Panc1 (cell line): ENCODE results near the gene GSTT4.

Experiments used
- CTCF ChIP-seq: fragments of 450-650 bp; IDR thresholded peaks from 2 replicates; pipeline ENCODE4 v1.5.1; 2017; ENCODE audit warnings: mild to moderate bottlenecking
- POLR2AphosphoS5 ChIP-seq: IDR thresholded peaks from 2 replicates; pipeline ENCODE4 v1.6.1; 2012; ENCODE audit warnings: mild to moderate bottlenecking, low read depth, low read length, moderate library complexity
- REST ChIP-seq, 2 experiments: IDR thresholded peaks; 2 replicates each; pipeline ENCODE4 v1.6.1; 2011 to 2012; ENCODE audit warnings: low read depth in 2 of 2, control low read depth in 1 of 2, low read length in 1 of 2, mild to moderate bottlenecking in 1 of 2, moderate library complexity in 1 of 2; ENCODE audit not compliant: insufficient read depth in 1 of 2

GRCh38 chr22:23984430-23984829 lies 20.8 kb downstream of the GSTT4 start:
- TF ChIP-seq CTCF (no peak), REST (IDR thresholded peaks at IDR 0.05; ENCODE audit: insufficient read depth in 1 of 2, low read depth in 2 of 2, low read length in 1 of 2) (no peak), POLR2AphosphoS5 (no peak)
